LNCAP (cell line): ENCODE results near the gene C1orf53.

Source experiments
- CTCF ChIP-seq: fragments of 450-650 bp; IDR thresholded peaks from 2 replicates; pipeline ENCODE4 v1.5.1; 2017; ENCODE audit warnings: mild to moderate bottlenecking

The C1orf53 gene

GRCh38 chr1:197903196-197903514, 725 bp downstream of the C1orf53 start:
- TF ChIP-seq CTCF, result no peak

DNA sequence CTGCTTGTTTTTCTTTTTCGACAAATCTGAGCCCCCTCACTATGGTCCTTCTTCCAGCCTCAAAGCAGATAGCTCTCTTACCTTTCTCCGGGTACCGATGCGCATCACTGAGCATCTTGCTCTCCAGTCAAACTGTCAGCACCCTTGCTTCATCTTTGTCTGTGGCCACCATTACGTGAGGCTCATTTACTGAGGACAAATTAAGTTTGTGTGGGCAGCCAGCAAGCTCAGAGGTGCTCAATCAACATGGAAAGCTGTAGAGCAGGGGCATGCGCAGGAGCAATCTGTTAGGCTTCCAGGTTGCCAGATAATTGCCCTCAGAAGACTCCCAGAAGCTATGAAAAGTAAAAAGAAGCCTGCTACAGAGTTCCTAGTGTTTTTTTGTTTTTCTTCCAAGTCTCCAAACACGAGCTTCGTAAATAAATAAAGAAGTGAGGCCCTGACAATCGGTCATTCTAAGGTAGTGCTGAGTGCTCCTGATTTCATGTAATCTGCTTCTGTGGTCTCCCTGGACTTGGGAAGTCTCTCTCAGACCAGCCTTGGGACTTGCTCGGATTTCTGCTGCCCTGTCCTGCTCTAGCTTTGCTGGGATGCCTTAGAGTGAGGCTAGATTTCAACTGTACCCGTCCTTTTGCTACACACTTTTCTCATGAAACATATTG, 1.8 kb downstream of the C1orf53 start:
- no peak for TF ChIP-seq CTCF

- no peak for TF ChIP-seq CTCF
Measured at GRCh38 chr1:197905699-197906351, 3.4 kb downstream of the C1orf53 start.

DNA sequence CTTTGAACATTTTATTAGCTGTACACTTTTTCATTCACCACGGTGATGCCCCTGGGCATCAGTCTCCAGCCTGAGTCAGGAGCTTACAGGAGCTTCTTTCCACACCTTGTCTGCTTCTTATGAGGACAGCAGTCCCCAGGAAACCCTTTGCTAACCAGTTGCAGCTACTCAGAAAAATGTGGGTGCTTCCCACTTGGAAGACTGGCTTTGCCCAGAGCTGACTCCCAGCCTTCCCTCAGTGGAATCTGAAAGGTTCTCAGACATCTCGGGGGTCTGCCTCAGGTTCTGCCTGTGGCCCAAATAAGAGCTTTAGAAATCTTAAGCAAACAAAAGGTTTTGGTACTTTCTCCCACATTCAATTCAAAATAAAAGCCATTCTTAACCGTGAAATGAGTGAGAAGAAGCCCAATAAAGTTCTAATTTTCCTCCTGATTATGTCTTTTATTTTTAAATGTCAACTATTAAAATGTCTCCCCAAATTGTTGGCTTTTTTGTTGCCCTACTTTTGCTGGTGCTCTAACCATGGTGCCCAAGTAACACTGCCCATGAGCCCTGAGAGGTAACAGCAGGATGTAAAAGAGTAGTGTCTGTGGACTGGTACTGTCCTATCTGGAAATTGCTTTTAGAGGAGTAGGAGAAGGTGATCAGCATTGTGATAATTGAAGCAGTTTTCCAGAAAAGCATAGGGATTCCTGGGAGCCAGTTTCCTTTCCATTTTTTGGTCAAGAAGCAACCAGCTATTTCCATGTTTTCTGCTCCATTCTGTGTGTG, 5.6 kb downstream of the C1orf53 start:
- TF ChIP-seq CTCF, result no peak

DNA sequence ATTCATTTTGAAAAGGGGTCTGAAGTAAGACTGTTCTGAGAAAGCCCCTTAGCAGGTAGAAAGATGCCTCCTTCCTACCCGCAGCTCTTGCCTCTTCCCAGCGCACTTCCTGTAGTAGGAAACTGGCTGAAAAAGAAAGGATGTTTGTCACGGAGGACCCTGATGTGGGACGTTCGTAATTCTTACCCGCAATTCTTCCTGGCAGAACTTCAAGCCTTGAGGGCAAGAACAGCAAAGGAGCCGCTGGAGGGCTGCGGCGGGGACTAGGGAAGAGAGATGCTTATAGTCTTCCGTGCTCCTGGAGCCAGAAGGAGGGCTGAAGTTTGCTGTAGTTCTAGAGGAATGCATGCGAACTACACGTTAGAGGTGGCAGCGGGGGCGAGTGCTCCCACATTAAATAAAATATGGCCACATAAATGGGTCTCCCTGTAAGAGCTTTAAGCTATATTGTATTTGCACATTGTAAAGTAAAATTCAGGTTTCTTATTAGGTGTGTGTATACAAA, 6.3 kb downstream of the C1orf53 start:
- TF ChIP-seq CTCF, result no peak

- TF ChIP-seq CTCF, result no peak
Measured at GRCh38 chr1:197909384-197909783, 7.0 kb downstream of the C1orf53 start.

GRCh38 chr1:197910120-197910991, 7.9 kb downstream of the C1orf53 start:
- TF ChIP-seq CTCF, result no peak
